HepG2 (cell line): Measurements from ENCODE around the gene PBOV1. TPM values are rescaled to one million over a fixed set of nuclear protein-coding genes. Genes with fewer than 3 reads are reported as not detected.

Experiments used
- AKAP8 ChIP-seq: sonication (generic); formaldehyde crosslinking; IDR thresholded peaks from 2 replicates; pipeline ENCODE4 v1.5.1; 2020; ENCODE audit warnings: mild to moderate bottlenecking, missing genetic modification reagents
- CBX1 ChIP-seq: IDR thresholded peaks from one replicate; pipeline ENCODE4 v1.6.1; 2016; ENCODE audit warnings: antibody characterized with exemption, low read depth
- CBX5 ChIP-seq: sonication (generic); formaldehyde crosslinking; IDR thresholded peaks from 2 replicates; pipeline ENCODE4 v1.4.0; 2020; ENCODE audit warnings: missing genetic modification reagents, borderline replicate concordance
- ETV6 ChIP-seq: sonication (generic); formaldehyde crosslinking; conservative IDR thresholded peaks from 2 replicates; pipeline ENCODE4 v1.4.0; 2020; ENCODE audit warnings: missing genetic modification reagents
- FOXA1 ChIP-seq, 2 experiments: fragments of 450-650 bp in 1 of 2; sonication (generic) in 1 of 2; formaldehyde crosslinking in 1 of 2; IDR thresholded peaks; 2 replicates each; pipeline versions ENCODE4 v1.4.0 to v1.6.1; 2016 to 2020; ENCODE audit warnings: missing genetic modification reagents in 1 of 2
- HMGA1 ChIP-seq: sonication (generic); formaldehyde crosslinking; conservative IDR thresholded peaks from 2 replicates; pipeline ENCODE4 v1.4.0; 2020; ENCODE audit warnings: missing genetic modification reagents
- HNRNPK ChIP-seq: fragments of 200-400 bp; formaldehyde crosslinking; IDR thresholded peaks from 2 replicates; pipeline ENCODE4 v1.6.1; 2018; ENCODE audit warnings: low read length, low read depth, moderate library complexity, mild to moderate bottlenecking; ENCODE audit not compliant: poor library complexity, severe bottlenecking
- MAFF ChIP-seq: IDR thresholded peaks from 2 replicates; pipeline ENCODE4 v1.6.1; 2011; ENCODE audit warnings: low read depth, low read length, improper control_type of control experiment
- MXD1 ChIP-seq: sonication (generic); formaldehyde crosslinking; IDR thresholded peaks from 2 replicates; pipeline ENCODE4 v1.4.0; 2020; ENCODE audit warnings: mild to moderate bottlenecking, missing genetic modification reagents
- NFKB2 ChIP-seq: sonication (generic); formaldehyde crosslinking; IDR thresholded peaks from 2 replicates; pipeline ENCODE4 v1.4.0; 2020; ENCODE audit warnings: missing genetic modification reagents, borderline replicate concordance
- NR2F2 ChIP-seq: IDR thresholded peaks from 2 replicates; pipeline ENCODE4 v1.6.1; 2012; ENCODE audit warnings: low read depth, inconsistent platforms, borderline replicate concordance
- SUZ12 ChIP-seq: fragments of 150-350 bp; IDR thresholded peaks from 2 replicates; pipeline ENCODE4 v1.6.1; 2014; ENCODE audit warnings: low read depth, low read length
- TEAD2 ChIP-seq: sonication (generic); formaldehyde crosslinking; IDR thresholded peaks from 2 replicates; pipeline ENCODE4 v1.9.0; 2021; ENCODE audit warnings: missing genetic modification reagents
- ZFP37 ChIP-seq: sonication (generic); formaldehyde crosslinking; IDR thresholded peaks from 2 replicates; pipeline ENCODE4 v1.4.0; 2020; ENCODE audit warnings: missing genetic modification reagents, borderline replicate concordance
- ZNF17 ChIP-seq: sonication (generic); formaldehyde crosslinking; IDR thresholded peaks from 2 replicates; pipeline ENCODE4 v1.5.0; 2020; ENCODE audit warnings: mild to moderate bottlenecking, missing genetic modification reagents
- ZNF335 ChIP-seq: sonication (generic); formaldehyde crosslinking; IDR thresholded peaks from 2 replicates; pipeline ENCODE4 v1.4.0; 2020; ENCODE audit warnings: missing genetic modification reagents
- ZNF383 ChIP-seq: sonication (generic); formaldehyde crosslinking; IDR thresholded peaks from 2 replicates; pipeline ENCODE4 v1.4.0; 2020; ENCODE audit warnings: missing genetic modification reagents, mild to moderate bottlenecking, borderline replicate concordance
- ZNF441 ChIP-seq: sonication (generic); formaldehyde crosslinking; IDR thresholded peaks from 2 replicates; pipeline ENCODE4 v1.7.0; 2021; ENCODE audit warnings: missing genetic modification reagents, borderline replicate concordance
- ZNF572 ChIP-seq: sonication (generic); formaldehyde crosslinking; IDR thresholded peaks from 2 replicates; pipeline ENCODE4 v1.5.1; 2020; ENCODE audit warnings: mild to moderate bottlenecking, missing genetic modification reagents
- ZNF609 ChIP-seq: sonication (generic); formaldehyde crosslinking; IDR thresholded peaks from 2 replicates; pipeline ENCODE4 v1.4.0; 2020; ENCODE audit warnings: mild to moderate bottlenecking, missing genetic modification reagents, borderline replicate concordance
- ZNF691 ChIP-seq: sonication (generic); formaldehyde crosslinking; IDR thresholded peaks from 2 replicates; pipeline ENCODE4 v1.4.0; 2020; ENCODE audit warnings: missing genetic modification reagents, low read depth, mild to moderate bottlenecking, borderline replicate concordance
- polyA plus RNA-seq, 8 experiments: library from polyadenylated mRNA; depleted of rRNA in 3 of 8; stranded (reverse) in 7 of 8; unstranded in 1 of 8; fragments of >200 nt; fragmentation: Illumina TruSeq in 4 of 8; extraction: Trizol in 4 of 8; gene quantifications; 2 replicates each; pipeline versions ENCODE4 v1.2.1 to v1.2.3, GENCODE V29; 2011 to 2016; ENCODE audit warnings: low read depth in 4 of 8, missing spikeins in 1 of 8, mixed read lengths in 1 of 8; ENCODE audit not compliant: insufficient read depth in 1 of 8
- total RNA-seq, 5 experiments: library from RNA; depleted of rRNA; stranded (reverse); fragments of >200 nt; fragmentation: Illumina TruSeq; extraction: Trizol; gene quantifications; 2 replicates each; pipeline ENCODE4 v1.2.3, GENCODE V29; 2016; ENCODE audit warnings: low read depth in 1 of 5

PBOV1 gene
- total and polyA plus RNA-seq, 2 of the 13 experiments (the other 11 are each of a cell fraction or from before 2014, with no cell fraction given) = not detected

- TF ChIP-seq MXD1 (CRISPR knock-in tag) (no peak), ZNF441 (CRISPR knock-in tag) (peak; percentile 88; the same call in 1 of the 2 replicates), NFKB2 (CRISPR knock-in tag) (no peak), ZNF691 (CRISPR knock-in tag) (0 out of 2 replicates have a peak, but pooled peaks have one; percentile 71), FOXA1 (IDR thresholded peaks at IDR 0.05) (peak; percentile 95), FOXA1 (CRISPR knock-in tag; IDR thresholded peaks at IDR 0.05) (peak; percentile 98), NR2F2 (peak; percentile 23; the same call in 1 of the 2 replicates), MAFF (0 out of 2 replicates have a peak, but pooled peaks have one; percentile 22), CBX1 (peak; percentile 77), ZNF17 (CRISPR knock-in tag) (no peak), ZNF609 (peak; percentile 86; the same call in 1 of the 2 replicates), CBX5 (CRISPR knock-in tag) (peak; percentile 93), ETV6 (CRISPR knock-in tag) (no peak), ZFP37 (CRISPR knock-in tag) (peak; percentile 87), ZNF383 (CRISPR knock-in tag) (no peak), SUZ12 (no peak), HNRNPK (peak; percentile 48), AKAP8 (CRISPR knock-in tag) (0 out of 2 replicates have a peak, but pooled peaks have one; percentile 53), HMGA1 (CRISPR knock-in tag) (no peak), ZNF335 (CRISPR knock-in tag) (peak; percentile 91; the same call in 1 of the 2 replicates), TEAD2 (CRISPR knock-in tag) (no peak), ZNF572 (CRISPR knock-in tag) (no peak)
Observed at GRCh38 chr6:138222901-138223546, 4.7 kb upstream of the PBOV1 start (continued).
